NCI-H2196 treated with DMSO at 0.1 percent for 48 hours (cell line): ENCODE data around the gene SNAI1.
"Not testable (repeated sequence)": the region's sequence is repeated elsewhere in the genome, so short reads cannot be mapped to it uniquely, and the experiment has no call there.

Source experiments
- DNase-seq: peaks from one replicate; lab custom pipeline; 2025; ENCODE audit not compliant: unreplicated experiment; lab: John Stamatoyannopoulos, UW

The SNAI1 gene

GRCh38 chr20:49961413-49961812, 21.4 kb upstream of the SNAI1 start:
- DNase-seq: no peak

- no peak for DNase-seq
Measured at GRCh38 chr20:49964964-49965780, 17.6 kb upstream of the SNAI1 start.

GRCh38 chr20:49965781-49966305, 16.9 kb upstream of the SNAI1 start:
- DNase-seq: no peak

- DNase-seq: no peak
Measured at GRCh38 chr20:49966861-49967260, 15.9 kb upstream of the SNAI1 start.

GRCh38 chr20:49969234-49969633, 13.5 kb upstream of the SNAI1 start:
- no peak for DNase-seq

- DNase-seq: no peak
Measured at GRCh38 chr20:49969946-49970345, 12.8 kb upstream of the SNAI1 start.

GRCh38 chr20:49970498-49970897, 12.3 kb upstream of the SNAI1 start:
- no peak for DNase-seq

- no peak for DNase-seq
Measured at GRCh38 chr20:49973981-49974380, 8.8 kb upstream of the SNAI1 start.

- no peak for DNase-seq
Measured at GRCh38 chr20:49976542-49976941, 6.2 kb upstream of the SNAI1 start.

GRCh38 chr20:49977740-49978139, 5.0 kb upstream of the SNAI1 start:
- DNase-seq: not testable (repeated sequence)

GRCh38 chr20:49978685-49979029, 4.1 kb upstream of the SNAI1 start:
- DNase-seq: no peak

GRCh38 chr20:49979030-49979832, 3.5 kb upstream of the SNAI1 start:
- no peak for DNase-seq

- no peak for DNase-seq
Measured at GRCh38 chr20:49980140-49981008, 2.4 kb upstream of the SNAI1 start.

GRCh38 chr20:49981218-49982071, 1.3 kb upstream of the SNAI1 start:
- no peak for DNase-seq

- no peak for DNase-seq
Measured at GRCh38 chr20:49982072-49982345, 771 bp upstream of the SNAI1 start.

GRCh38 chr20:49983123-49983847, 505 bp downstream of the SNAI1 start:
- DNase-seq: no peak

- DNase-seq: no peak
Measured at GRCh38 chr20:49983848-49984408, 1.1 kb downstream of the SNAI1 start.

- DNase-seq: no peak
Measured at GRCh38 chr20:49984426-49985153, 1.8 kb downstream of the SNAI1 start.

GRCh38 chr20:49985157-49985556, 2.4 kb downstream of the SNAI1 start:
- DNase-seq: no peak
